IMR-90 (cell line): ENCODE results near the gene SPECC1L.
"Not testable (repeated sequence)": the region's sequence is repeated elsewhere in the genome, so short reads cannot be mapped to it uniquely, and the experiment has no call there.

ENCODE experiments used
- BHLHE40 ChIP-seq: fragments of 150-350 bp; IDR thresholded peaks from 2 replicates; pipeline ENCODE4 v1.6.1; 2016; ENCODE audit warnings: mild to moderate bottlenecking, low read depth, low read length
- NFE2L2 ChIP-seq: fragments of 150-350 bp; IDR thresholded peaks from 2 replicates; pipeline ENCODE4 v1.6.1; 2016; ENCODE audit warnings: low read depth, mild to moderate bottlenecking, low read length
- RAD21 ChIP-seq: IDR thresholded peaks from 2 replicates; pipeline ENCODE4 v1.6.1; 2012; ENCODE audit warnings: low read length, improper control_type of control experiment
- TF ChIP-seq, protein P1 (sequence below): fragments of 150-350 bp; IDR thresholded peaks from 2 replicates; pipeline ENCODE4 v1.6.1; 2016; ENCODE audit warnings: low read depth, mild to moderate bottlenecking, low read length, moderate library complexity, borderline replicate concordance
- TF ChIP-seq, protein P2 (sequence below): conservative IDR thresholded peaks from 2 replicates; pipeline ENCODE4 v1.5.1; 2012; ENCODE audit warnings: mild to moderate bottlenecking, low read depth, low read length, improper control_type of control experiment

DNA sequence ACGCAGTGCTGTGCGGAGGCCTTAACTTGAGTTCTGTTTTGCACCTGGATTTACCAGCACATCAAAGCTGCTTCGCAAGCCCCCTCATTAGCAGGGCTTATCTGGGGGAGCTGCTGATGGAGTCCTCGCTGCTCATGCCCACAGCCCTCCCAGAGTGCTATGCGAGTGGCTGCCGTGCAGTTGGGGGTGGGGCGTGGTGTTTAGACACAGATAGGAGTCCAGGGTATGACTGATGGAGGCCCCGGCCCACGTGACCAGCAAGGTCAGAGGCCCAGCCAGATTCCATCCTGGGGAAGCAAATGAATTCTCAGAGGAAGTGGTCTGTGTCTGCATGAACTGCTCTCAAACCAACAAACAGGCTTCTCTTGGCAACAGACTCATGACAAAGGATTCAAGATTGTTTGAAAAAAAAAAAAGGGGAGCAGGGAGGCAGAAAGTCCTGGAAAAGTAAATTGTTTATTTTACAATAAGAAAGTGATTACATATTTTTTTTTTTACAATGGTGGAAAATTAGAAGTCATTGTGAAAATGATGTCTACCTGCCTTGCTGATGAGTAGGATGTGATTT, 6.2 kb upstream of the SPECC1L start:
- TF ChIP-seq, protein P1, sequence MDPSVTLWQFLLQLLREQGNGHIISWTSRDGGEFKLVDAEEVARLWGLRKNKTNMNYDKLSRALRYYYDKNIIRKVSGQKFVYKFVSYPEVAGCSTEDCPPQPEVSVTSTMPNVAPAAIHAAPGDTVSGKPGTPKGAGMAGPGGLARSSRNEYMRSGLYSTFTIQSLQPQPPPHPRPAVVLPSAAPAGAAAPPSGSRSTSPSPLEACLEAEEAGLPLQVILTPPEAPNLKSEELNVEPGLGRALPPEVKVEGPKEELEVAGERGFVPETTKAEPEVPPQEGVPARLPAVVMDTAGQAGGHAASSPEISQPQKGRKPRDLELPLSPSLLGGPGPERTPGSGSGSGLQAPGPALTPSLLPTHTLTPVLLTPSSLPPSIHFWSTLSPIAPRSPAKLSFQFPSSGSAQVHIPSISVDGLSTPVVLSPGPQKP: not testable (repeated sequence)
- TF ChIP-seq, protein P2, sequence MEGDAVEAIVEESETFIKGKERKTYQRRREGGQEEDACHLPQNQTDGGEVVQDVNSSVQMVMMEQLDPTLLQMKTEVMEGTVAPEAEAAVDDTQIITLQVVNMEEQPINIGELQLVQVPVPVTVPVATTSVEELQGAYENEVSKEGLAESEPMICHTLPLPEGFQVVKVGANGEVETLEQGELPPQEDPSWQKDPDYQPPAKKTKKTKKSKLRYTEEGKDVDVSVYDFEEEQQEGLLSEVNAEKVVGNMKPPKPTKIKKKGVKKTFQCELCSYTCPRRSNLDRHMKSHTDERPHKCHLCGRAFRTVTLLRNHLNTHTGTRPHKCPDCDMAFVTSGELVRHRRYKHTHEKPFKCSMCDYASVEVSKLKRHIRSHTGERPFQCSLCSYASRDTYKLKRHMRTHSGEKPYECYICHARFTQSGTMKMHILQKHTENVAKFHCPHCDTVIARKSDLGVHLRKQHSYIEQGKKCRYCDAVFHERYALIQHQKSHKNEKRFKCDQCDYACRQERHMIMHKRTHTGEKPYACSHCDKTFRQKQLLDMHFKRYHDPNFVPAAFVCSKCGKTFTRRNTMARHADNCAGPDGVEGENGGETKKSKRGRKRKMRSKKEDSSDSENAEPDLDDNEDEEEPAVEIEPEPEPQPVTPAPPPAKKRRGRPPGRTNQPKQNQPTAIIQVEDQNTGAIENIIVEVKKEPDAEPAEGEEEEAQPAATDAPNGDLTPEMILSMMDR: not testable (repeated sequence)
- TF ChIP-seq RAD21, BHLHE40, NFE2L2: not testable (repeated sequence)
